HTERT RPE-1 (cell line): ENCODE measurements around the gene SLC24A4.

Experiments used
- in situ Hi-C: fragments of 300-500 bp; cut with MboI; formaldehyde crosslinking; loops from 4 replicates; pipeline ENCODE4 v1.14.3; 2020; ENCODE audit warnings: low sequenced_read_pairs

The SLC24A4 gene

DNA sequence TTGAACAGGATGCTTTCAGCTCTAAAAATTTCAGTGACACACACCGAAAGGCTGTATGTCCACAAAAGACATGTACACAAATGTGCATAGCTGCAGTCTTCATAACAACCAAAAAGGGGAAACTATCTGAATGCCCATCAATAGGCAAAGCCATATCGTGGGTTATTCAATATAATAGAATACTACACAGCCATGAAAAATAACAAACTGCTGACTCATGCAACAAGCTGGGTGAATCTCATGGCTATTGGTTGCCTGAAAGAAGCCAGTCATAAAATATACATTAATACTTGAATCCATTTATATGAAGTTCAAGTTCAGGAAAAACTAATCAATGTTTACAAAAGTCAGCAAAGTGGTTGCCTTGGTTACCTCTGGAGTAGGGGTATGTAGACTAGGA is 132.3 kb downstream of the SLC24A4 start:
- in situ Hi-C loops: no loop called here

DNA sequence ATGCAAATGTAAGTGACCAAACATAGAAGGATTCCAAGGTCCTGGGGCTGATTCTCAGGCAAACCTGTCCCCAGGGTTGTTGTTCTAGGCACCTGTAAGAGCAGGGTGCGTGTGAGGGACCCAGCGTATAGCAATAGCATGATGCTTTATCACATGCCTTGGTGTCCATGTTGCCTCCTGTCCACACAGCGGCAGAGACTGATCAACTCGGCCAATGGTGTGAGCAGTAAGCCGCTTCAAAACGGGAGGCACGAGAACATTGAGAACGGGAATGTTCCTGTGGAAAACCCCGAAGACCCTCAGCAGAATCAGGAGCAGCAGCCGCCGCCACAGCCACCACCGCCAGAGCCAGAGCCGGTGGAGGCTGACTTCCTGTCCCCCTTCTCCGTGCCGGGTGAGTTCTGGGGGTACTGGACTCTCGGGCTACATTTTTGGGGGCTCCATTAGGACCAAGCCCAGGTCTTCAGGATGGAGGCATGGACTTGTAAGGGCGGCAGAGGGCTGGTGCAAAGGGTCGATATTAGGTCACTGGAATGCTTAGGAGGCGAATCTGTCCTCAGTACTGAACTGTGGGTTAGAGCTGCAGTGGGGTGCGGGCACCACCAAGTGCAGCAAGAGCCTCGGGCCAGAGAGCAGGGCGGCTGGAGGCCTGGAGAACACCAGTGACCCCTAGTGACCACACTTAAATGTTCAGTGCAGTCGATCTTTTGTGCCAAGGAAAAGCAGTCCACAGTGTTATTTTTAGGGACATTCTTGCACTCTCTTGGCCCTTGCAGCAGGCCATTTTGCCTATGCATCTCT is 133.4 kb downstream of the SLC24A4 start:
- in situ Hi-C loops: no loop called here

DNA sequence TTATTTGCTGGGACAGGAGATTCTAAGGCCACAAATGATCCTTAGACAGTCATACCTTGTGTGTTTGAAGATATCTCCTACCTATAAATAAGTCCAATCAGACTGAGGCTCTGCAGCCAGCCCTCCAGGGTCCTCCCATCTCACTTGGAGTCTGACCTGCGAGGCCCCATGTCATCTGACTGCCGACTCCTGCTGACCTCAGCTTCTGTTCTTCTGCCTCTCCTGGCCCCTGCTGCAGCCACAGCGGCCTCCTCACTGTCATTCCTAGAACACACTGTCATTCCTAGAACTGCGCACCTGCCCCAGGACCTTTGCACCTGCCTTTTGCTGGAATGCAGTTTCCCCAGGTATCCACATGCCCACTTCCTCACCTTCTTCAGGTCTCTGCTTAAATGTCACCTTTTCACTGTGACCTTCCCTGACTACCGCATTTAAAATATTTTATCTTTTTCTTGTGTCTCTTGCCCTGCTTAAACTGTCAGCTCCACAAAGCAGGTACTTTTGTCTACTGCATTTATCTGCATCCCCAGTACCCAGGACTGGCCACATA is 134.1 kb downstream of the SLC24A4 start:
- in situ Hi-C loops: no loop called here

DNA sequence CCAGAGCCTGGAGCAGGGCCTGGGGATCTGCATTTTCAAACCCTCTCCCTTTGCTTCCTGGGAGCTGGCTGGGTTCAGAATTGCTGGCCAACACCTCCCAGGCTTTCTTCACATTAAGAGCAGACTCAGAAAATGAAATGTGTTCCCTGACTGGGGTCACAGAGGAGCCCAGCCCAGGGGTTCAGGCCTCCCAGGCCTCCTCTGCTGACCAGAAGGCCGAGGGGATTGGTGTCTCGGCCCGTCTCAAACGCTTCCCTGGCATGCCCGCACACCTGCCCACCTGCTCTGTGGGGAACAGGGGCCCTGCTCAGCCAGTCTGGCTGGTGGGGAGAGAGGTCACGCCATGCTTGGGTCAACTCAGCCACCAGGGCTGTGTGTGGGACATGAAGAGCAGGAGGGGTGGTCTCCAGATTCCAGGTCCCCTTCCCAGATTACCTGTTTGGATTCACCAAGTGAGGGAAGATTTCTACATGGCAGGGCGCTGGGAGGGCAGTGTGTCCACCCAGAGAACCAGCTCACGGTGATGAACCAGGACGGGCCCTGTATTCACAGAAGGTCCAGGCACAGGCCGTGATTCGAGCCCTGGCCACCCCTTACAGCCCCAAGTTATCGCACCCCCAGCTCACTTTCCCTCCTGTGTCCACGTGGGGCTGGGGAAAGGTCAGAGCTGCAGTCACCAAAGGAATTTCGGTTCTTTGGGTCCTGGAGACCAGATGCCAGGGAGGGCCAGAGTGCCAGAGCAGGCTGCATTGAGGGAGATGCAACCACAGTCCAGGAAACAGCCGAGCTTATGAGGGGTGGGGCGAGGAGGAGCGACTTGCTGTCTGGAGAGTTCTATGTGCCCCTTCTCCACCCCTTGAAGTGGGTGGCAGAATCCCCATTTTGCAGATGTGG is 135.4 kb downstream of the SLC24A4 start:
- in situ Hi-C loops: no loop called here

DNA sequence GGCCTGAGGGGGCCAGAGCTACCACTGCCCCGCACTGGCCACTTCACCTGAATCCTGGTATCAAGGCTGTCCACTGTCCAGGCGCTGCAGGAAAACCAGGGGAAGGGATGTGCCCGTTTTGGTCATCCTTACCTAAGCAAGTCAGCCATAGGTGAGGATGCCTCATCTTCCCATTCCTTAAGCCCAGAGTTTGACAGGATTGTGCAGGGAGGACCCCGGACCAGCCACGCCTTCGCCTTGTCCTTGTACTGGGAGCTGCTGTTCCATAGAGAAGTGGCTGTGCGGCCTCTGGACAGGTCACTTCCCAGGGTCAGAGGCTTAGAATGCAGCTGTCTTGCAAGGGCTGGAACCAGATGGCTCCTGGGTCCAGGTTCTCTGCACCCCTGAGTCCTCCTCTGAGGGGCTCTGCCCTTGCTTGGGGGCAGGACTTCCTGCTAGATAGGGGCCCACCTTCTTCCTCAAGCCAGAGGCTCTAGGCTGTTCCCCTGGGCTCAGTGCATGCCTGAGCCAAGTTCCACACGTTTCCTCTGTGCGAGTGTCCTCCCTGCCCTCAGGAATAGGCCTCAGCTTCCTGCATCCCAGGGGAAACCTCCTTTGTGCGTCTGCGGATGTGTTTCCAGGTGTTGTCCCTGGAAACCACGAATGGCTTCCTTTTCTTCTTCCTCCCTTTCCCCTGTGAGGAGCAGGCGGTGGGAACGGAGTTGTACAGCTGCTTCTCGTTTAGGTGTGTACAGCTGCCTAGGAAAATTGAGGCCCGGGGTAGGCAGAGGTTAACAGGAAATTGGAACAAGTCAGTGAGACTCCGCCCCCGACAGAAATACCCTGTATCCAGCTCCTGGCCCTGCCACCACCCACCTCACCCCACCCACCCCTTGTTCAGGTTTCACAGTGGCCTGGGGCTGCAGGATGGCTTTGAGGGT is 136.3 kb downstream of the SLC24A4 start:
- in situ Hi-C loops: no loop called here

DNA sequence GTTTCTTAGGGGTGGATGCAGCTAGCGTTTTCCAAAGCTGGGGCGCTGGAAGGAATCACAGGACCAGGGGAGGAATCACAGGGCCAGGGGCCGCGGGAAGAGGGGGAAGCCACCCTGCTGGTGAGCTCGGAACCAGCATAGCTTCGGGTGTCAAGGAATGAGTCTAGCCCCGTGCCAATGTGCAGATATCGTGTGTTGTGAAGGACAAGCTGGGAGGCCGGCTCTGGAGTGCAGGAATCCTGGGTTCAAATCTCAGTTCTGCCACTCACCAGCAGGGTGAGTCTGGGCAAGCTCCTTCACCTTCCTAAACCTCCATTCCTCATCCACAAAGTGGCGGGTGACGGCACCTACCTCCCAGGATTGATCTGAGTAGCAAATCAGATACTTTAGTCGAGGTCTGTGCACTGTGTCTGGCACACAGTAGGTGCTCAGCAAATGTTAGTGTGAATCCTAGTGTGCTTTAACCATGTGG is 137.0 kb downstream of the SLC24A4 start:
- in situ Hi-C loops: no loop called here

DNA sequence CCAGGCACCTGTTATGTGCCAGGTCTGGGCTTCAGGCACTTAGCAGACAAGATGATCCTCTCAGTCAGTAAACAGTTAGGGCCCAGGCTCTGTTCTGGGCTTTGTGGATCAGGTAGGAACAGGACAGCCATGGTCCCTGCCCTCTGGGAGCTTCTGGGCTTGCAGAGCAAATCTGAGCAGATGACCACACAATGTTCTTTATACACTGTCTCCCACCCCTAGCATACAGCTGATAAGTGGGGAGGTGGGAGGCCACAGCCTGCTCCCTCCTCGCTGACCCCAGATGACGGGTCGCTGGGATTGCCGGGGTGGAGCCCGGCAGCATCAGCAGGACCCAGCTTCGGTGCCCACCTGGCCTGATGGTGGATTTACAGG is 137.6 kb downstream of the SLC24A4 start:
- in situ Hi-C loops: no loop called here

DNA sequence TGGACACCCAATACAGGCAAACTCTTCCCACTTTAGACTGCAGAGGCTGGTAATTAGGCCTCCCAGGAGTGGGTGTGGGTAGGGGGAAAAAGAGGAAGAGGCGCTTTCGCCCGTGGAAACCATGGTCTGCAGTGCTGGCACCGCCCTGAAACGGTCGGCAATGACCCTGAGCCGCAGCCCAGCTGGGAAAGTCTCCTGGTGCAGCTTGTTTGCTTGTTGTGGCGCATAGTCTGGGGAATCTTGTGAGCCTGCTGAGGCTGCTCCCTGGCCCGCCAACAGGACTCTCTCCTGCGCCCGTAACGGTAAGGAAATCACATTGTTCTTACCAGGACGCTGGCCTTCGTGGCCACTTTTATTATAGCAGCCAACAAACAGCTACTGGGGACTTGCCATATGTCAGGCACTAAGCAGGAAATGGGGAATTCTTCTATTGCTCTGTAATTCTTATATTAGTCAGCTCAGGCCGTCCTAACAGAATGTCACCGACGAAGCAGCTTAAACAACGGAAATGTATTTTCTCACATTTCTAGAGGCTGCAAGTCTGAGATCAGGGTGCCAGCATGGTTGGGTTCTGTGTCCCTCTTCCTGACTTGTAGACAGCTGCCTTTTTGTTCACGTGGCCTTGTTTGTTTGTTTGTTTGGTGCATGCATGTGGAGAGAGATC is 138.1 kb downstream of the SLC24A4 start:
- in situ Hi-C loops: no loop called here

DNA sequence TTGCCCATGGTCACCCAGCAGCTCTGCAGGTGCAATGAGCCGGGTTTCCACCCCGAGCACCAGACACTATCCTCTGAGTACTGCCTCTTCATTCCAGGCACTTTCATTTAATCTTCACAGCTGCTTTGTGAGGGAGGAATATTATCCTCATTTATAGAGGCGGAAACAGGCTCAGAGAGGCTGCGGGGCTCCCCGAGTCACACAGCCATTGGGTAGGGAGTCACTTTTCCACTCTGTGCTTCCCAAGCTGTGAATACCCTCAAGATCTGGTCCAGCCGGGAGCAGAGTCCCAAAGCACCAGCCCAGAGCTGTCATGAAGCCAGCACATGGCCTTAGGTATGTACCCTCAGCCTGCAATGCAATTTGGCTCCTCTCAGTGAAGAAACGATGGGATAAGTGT is 138.9 kb downstream of the SLC24A4 start:
- in situ Hi-C loops: no loop called here

DNA sequence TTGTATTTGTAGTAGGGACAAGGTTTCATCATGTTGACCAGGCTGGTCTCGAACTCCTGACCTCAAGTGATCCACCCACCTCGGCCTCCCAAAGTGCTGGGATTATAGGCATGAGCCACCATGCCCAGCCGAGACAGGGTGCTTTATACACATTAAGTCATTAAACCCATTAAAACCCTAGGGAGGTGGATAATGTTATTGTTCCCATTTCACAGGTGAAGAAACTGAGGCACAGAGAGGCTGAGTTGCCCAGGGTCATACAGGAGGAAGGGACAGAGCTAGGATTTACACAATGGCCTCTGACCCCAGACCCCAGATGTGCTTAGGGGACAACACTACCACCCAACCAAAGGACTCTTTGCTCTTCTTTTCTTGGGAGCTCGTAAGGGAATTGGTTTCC is 139.6 kb downstream of the SLC24A4 start:
- in situ Hi-C loops: no loop called here

DNA sequence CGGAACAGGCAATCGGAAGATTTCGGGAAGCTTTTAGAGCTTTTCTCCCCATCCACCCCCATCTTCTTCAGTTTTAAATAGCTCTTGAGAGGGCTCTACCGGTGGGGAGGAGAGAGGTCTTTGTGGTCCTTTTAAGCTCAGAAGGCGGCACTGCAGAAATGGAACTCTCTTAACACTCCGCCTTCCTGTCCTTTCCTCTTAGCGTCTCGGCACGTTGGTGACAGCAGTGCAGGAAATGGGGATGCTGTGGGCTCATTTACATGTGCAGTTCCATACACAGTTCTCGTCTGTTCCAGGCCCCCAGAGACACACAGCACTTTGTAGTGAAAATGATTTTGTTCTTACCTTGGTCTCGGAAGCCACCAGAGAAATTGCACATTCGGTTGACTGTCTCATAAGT is 140.2 kb downstream of the SLC24A4 start:
- in situ Hi-C loops: no loop called here

DNA sequence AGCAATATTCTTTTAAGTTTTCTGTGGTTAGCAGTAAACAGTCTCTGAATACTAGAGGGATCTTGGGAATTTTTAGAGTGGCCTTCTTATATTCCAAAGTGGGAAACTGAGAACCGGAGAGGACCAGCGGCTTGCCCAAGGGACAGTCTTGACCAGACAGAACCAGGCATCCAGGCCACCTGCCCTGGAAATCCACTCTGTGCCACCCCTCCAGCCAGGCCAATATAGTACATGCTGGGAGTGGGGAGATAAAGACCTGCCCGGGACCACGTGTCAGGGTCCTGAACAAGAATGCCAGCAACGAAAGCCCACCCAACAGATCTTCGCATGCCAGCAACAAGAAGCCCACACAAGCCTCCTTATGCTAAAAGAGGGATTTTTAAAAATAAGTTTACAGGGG is 141.2 kb downstream of the SLC24A4 start:
- in situ Hi-C loops: no loop called here

DNA sequence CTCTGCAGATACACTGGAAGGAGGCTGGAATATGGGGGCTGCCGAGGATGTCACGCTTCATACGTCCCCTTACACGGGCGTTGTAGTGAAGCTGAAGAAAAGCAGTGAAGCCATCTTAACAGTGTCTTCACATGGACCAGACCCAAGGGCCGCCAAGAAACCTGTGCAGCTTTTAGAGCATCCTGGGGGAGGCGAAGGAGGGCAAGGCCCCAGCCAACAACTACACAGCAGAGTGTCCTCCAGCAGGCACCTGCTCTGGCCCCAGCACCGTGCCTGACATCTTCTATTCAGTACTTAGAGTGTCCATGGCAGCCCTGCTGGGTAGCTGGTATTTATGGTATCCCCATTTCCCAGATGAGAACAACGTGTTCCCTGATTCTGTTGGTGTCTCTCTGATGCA is 141.8 kb downstream of the SLC24A4 start:
- in situ Hi-C loops: no loop called here

DNA sequence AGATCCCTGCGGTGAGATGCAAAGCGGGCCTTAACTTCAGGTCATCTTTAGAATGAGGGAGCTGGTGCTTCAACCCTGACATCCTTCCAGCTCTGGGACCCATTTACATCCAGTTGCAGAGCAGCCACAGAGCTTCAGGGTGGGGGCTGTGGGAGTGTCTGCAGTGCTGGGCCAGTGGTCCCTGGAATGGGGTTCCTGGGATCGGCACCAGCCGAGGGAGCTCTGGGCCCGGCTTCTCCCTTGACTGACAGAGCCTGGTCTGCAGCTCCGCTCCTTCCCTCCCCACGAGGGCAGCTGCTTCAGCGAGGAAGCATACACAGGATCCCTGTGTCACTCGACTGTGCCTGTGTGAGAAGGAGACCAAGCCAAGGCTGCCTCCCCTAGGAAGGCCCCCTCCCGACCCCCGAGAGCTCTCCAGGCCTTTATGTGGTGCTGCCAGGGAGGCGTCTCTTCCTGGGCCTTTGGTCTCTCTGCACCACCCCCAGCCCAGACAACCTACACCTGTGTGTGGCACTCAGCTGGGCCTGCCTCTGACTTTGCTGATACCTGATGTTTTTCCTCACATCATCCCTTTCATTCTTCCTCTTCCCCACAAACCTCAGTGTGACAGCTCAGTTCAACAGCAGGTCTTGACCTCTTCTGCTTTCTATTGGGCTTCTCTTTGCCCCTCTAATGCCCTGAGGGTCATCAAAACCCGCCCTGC is 142.5 kb downstream of the SLC24A4 start:
- in situ Hi-C loops: no loop called here

DNA sequence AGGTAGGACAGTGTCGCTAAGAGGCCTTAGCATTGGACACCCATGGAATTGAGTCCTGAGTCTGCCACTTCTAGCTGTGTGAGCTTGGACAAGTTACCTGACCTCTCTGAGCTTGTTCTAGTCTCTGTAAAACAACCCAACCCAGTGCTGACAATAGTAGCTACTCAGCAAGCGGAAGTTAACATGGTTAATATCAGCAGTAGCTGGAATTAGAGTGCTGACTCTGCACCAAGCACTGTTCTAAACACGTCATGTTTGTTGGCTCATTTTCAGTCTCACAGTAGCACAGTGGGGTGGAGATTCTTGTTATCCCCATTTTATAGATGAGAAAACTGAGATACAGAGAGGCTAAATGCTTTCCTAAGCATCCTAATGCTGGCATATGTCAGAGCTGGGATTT is 143.1 kb downstream of the SLC24A4 start:
- in situ Hi-C loops: no loop called here

DNA sequence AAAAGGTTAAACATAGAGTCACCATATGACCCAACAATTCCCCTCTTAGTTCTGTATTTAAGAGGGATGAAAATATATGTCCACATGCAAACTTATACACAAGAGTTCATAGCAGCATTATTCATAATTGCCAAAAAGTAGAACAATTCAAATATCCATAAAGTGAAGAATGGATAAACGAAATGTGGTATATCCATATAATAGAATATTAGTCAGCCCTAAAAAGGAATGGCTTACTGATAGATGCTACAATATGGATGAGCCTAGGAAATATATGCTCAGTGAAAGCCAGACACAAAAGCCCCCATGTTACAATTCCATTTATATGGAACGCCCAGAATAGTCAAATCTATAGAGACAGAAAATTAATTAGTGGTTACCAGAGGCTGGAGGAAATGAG is 146.6 kb downstream of the SLC24A4 start:
- in situ Hi-C loops: no loop called here

DNA sequence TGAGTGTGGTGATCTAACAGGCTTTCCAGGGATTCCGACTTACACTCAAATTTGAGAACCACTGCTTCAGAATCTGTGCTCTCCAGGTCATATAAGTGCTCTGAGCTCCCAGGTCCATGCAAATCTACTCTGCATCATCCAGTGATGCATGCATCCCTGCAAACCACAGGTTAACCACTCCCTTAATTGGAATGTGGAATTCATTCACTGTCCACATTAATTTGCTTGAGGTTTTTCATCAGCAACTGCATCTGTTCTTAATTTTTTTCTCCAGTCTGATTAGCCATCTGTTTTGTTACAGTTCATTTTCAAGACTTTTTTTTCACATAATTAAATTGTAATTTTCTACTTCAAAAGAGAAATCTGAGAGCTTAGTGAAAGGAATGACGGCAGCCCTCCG is 147.2 kb downstream of the SLC24A4 start:
- in situ Hi-C loops: no loop called here

DNA sequence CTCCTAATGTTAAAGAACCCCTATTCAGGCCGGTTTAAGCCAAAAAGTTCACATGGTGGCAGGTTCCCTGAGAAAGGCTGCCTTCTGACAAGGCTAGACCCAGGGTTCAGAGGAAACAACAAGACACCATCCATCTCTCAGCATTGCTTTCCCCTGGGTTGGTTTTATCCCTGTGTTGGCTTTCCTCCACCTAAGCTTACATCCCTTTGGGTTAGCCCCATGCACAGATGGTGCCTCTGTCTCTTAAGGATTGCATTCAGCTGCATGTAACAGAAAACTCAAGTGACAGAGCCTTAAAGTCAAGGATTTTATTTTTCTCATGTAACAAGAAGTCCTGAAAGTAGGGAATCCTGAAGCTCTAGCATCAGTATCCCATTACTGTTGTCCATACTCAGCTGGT is 147.8 kb downstream of the SLC24A4 start:
- in situ Hi-C loops: no loop called here

DNA sequence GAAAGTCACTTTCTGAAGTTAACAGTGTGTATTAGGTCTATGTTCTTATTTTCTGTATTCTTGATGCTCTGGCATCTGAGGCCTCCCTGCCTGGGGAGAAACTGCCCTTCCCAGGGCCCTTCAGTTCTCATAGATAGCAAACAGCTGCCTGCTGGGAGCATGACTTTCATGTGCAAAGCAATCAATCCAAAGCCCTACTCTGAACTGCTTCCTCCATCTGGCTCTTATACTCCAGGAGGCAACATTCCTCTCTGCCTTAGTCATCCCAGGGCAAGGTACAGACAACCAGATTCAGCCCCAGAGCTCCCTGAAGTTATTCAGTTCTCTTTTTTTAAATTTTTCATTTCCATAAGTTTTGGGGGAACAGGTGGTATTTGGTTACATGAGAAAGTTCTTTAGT is 149.0 kb downstream of the SLC24A4 start:
- in situ Hi-C loops: no loop called here

DNA sequence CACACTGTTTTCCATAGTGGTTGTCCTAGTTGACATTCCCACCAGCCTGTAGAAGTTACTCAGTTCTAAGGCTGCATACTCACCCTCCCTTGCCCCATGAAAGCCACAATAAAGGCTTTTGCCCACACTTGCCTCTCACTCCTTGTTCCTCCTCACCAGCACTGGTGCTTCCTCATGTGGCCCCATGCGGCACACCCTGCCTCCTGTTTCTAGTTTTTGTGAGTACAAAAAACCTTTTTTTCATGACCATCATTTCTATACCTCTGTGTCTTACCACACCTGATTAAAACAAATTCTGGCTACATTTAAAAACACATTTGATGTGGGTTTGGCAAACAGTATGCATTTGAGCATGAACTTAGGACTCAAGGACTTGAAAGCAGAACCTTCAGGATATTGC is 149.9 kb downstream of the SLC24A4 start:
- in situ Hi-C loops: no loop called here
